ENCODE measurements around the gene FRMPD4.

The FRMPD4 gene

GRCh38 chrX:12344954-12345353 lies 206.7 kb downstream of the FRMPD4 start:
- no peak overlapping the region for H3K27ac ChIP-seq
- no peaks in the 10 kb centered on the region for H3K36me3 ChIP-seq (ENCODE audit: insufficient read depth, low read length)
- H3K4me3 ChIP-seq = no peak overlapping the region
- TF ChIP-seq POLR2AphosphoS5 (IDR thresholded peaks at IDR 0.05; ENCODE audit: borderline replicate concordance, low read depth, low read length) (no peak), EZH2 (IDR thresholded peaks at IDR 0.05) (no peak), FOXP2 (optimal IDR thresholded peaks at IDR 0.05; ENCODE audit: control extremely low read depth, extremely low read length, insufficient read depth) (no peak)
- no peak overlapping the region for H3K9ac ChIP-seq (ENCODE audit: insufficient read length)
- no peaks in the 10 kb centered on the region for H3K9me3 ChIP-seq (ENCODE audit: low read depth, low read length)
- no peak for DNase-seq (ENCODE audit: low read depth, low spot score)

- TF ChIP-seq EZH2 (IDR thresholded peaks at IDR 0.05) (no peak), FOXP2 (optimal IDR thresholded peaks at IDR 0.05; ENCODE audit: control extremely low read depth, extremely low read length, insufficient read depth) (no peak), POLR2AphosphoS5 (IDR thresholded peaks at IDR 0.05; ENCODE audit: borderline replicate concordance, low read depth, low read length) (no peak)
- DNase-seq (ENCODE audit: low read depth, low spot score) = no peak
- H3K9me3 ChIP-seq (ENCODE audit: low read depth, low read length) = no peaks in the 10 kb centered on the region
- no peak overlapping the region for H3K9ac ChIP-seq (ENCODE audit: insufficient read length)
- no peaks in the 10 kb centered on the region for H3K36me3 ChIP-seq (ENCODE audit: insufficient read depth, low read length)
- H3K4me3 ChIP-seq = no peak overlapping the region
- H3K27ac ChIP-seq = no peak overlapping the region
Measured at GRCh38 chrX:12349201-12349600, 210.9 kb downstream of the FRMPD4 start.

- DNase-seq (ENCODE audit: low read depth, low spot score) = no peak
- TF ChIP-seq FOXP2 (optimal IDR thresholded peaks at IDR 0.05; ENCODE audit: control extremely low read depth, extremely low read length, insufficient read depth) (no peak), EZH2 (IDR thresholded peaks at IDR 0.05) (no peak), POLR2AphosphoS5 (IDR thresholded peaks at IDR 0.05; ENCODE audit: borderline replicate concordance, low read depth, low read length) (no peak)
- no peak overlapping the region for H3K9ac ChIP-seq (ENCODE audit: insufficient read length)
- H3K9me3 ChIP-seq (ENCODE audit: low read depth, low read length) = no peaks in the 10 kb centered on the region
- H3K36me3 ChIP-seq (ENCODE audit: insufficient read depth, low read length) = no peaks in the 10 kb centered on the region
- H3K27ac ChIP-seq = no peak overlapping the region
- H3K4me3 ChIP-seq = no peak overlapping the region
Measured at GRCh38 chrX:12352922-12353321, 214.6 kb downstream of the FRMPD4 start.

GRCh38 chrX:12360383-12360782 lies 222.1 kb downstream of the FRMPD4 start:
- DNase-seq (ENCODE audit: low read depth, low spot score) = no peak
- Histone ChIP-seq H3K4me3 (no peak overlapping the region), H3K27ac (no peak overlapping the region), H3K36me3 (ENCODE audit: insufficient read depth, low read length) (no peaks in the 10 kb centered on the region), H3K9ac (ENCODE audit: insufficient read length) (no peak overlapping the region), H3K9me3 (ENCODE audit: low read depth, low read length) (no peaks in the 10 kb centered on the region)
- no peak for TF ChIP-seq POLR2AphosphoS5 (IDR thresholded peaks at IDR 0.05; ENCODE audit: borderline replicate concordance, low read depth, low read length)
- no peak for TF ChIP-seq EZH2 (IDR thresholded peaks at IDR 0.05)
- no peak for TF ChIP-seq FOXP2 (optimal IDR thresholded peaks at IDR 0.05; ENCODE audit: control extremely low read depth, extremely low read length, insufficient read depth)

GRCh38 chrX:12360986-12361598 lies 222.8 kb downstream of the FRMPD4 start:
- Histone ChIP-seq H3K36me3 (ENCODE audit: insufficient read depth, low read length) (no peaks in the 10 kb centered on the region), H3K9me3 (ENCODE audit: low read depth, low read length) (no peaks in the 10 kb centered on the region), H3K4me3 (no peak overlapping the region), H3K27ac (no peak overlapping the region), H3K9ac (ENCODE audit: insufficient read length) (no peak overlapping the region)
- DNase-seq (ENCODE audit: low read depth, low spot score) = no peak
- TF ChIP-seq EZH2 (IDR thresholded peaks at IDR 0.05) (no peak), FOXP2 (optimal IDR thresholded peaks at IDR 0.05; ENCODE audit: control extremely low read depth, extremely low read length, insufficient read depth) (no peak), POLR2AphosphoS5 (IDR thresholded peaks at IDR 0.05; ENCODE audit: borderline replicate concordance, low read depth, low read length) (no peak)

- H3K4me3 ChIP-seq = no peak overlapping the region
- DNase-seq (ENCODE audit: low read depth, low spot score) = no peak
- no peaks in the 10 kb centered on the region for H3K36me3 ChIP-seq (ENCODE audit: insufficient read depth, low read length)
- no peak overlapping the region for H3K9ac ChIP-seq (ENCODE audit: insufficient read length)
- TF ChIP-seq FOXP2 (optimal IDR thresholded peaks at IDR 0.05; ENCODE audit: control extremely low read depth, extremely low read length, insufficient read depth) (no peak), POLR2AphosphoS5 (IDR thresholded peaks at IDR 0.05; ENCODE audit: borderline replicate concordance, low read depth, low read length) (no peak), EZH2 (IDR thresholded peaks at IDR 0.05) (no peak)
- H3K27ac ChIP-seq = no peak overlapping the region
- no peaks in the 10 kb centered on the region for H3K9me3 ChIP-seq (ENCODE audit: low read depth, low read length)
Measured at GRCh38 chrX:12363216-12363615, 224.9 kb downstream of the FRMPD4 start.

- no peak overlapping the region for H3K9ac ChIP-seq (ENCODE audit: insufficient read length)
- no peaks in the 10 kb centered on the region for H3K36me3 ChIP-seq (ENCODE audit: insufficient read depth, low read length)
- no peaks in the 10 kb centered on the region for H3K9me3 ChIP-seq (ENCODE audit: low read depth, low read length)
- no peak overlapping the region for H3K4me3 ChIP-seq
- no peak for DNase-seq (ENCODE audit: low read depth, low spot score)
- TF ChIP-seq FOXP2 (optimal IDR thresholded peaks at IDR 0.05; ENCODE audit: control extremely low read depth, extremely low read length, insufficient read depth) (no peak), EZH2 (IDR thresholded peaks at IDR 0.05) (no peak)
- H3K27ac ChIP-seq = no peak overlapping the region
Measured at GRCh38 chrX:12366440-12366839, 228.2 kb downstream of the FRMPD4 start.

- DNase-seq (ENCODE audit: low read depth, low spot score) = no peak
- H3K36me3 ChIP-seq (ENCODE audit: insufficient read depth, low read length) = no peaks in the 10 kb centered on the region
- TF ChIP-seq FOXP2 (optimal IDR thresholded peaks at IDR 0.05; ENCODE audit: control extremely low read depth, extremely low read length, insufficient read depth) = no peak
- TF ChIP-seq EZH2 (IDR thresholded peaks at IDR 0.05) = no peak
- no peak for TF ChIP-seq POLR2AphosphoS5 (IDR thresholded peaks at IDR 0.05; ENCODE audit: borderline replicate concordance, low read depth, low read length)
- no peak overlapping the region for H3K4me3 ChIP-seq
- H3K9ac ChIP-seq (ENCODE audit: insufficient read length) = no peak overlapping the region
- no peak overlapping the region for H3K27ac ChIP-seq
- no peaks in the 10 kb centered on the region for H3K9me3 ChIP-seq (ENCODE audit: low read depth, low read length)
Measured at GRCh38 chrX:12367254-12367653, 229.0 kb downstream of the FRMPD4 start.

- no peak for DNase-seq (ENCODE audit: low read depth, low spot score)
- H3K9ac ChIP-seq (ENCODE audit: insufficient read length) = no peak overlapping the region
- no peak for TF ChIP-seq EZH2 (IDR thresholded peaks at IDR 0.05)
- TF ChIP-seq POLR2AphosphoS5 (IDR thresholded peaks at IDR 0.05; ENCODE audit: borderline replicate concordance, low read depth, low read length) = no peak
- no peak for TF ChIP-seq FOXP2 (optimal IDR thresholded peaks at IDR 0.05; ENCODE audit: control extremely low read depth, extremely low read length, insufficient read depth)
- no peaks in the 10 kb centered on the region for H3K36me3 ChIP-seq (ENCODE audit: insufficient read depth, low read length)
- no peak overlapping the region for H3K4me3 ChIP-seq
- H3K9me3 ChIP-seq (ENCODE audit: low read depth, low read length) = no peaks in the 10 kb centered on the region
- no peak overlapping the region for H3K27ac ChIP-seq
Measured at GRCh38 chrX:12370497-12370986, 232.3 kb downstream of the FRMPD4 start.

All from SK-N-MC (cell line).